22Rv1 (cell line): Measurements from ENCODE around the gene KRT28.

Experiments used
- H3K27ac ChIP-seq: fragments of 450-650 bp; 2 replicates; pipeline ENCODE4 v1.5.1; 2017
- ZFX ChIP-seq: fragments of 450-650 bp; IDR thresholded peaks from 2 replicates; pipeline ENCODE4 v1.6.1; 2017; ENCODE audit warnings: antibody characterized with exemption, borderline replicate concordance
- TF ChIP-seq, protein P1 (sequence below): fragments of 450-650 bp; IDR thresholded peaks from 2 replicates; pipeline ENCODE4 v1.5.1; 2017; ENCODE audit warnings: mild to moderate bottlenecking

The KRT28 gene

DNA sequence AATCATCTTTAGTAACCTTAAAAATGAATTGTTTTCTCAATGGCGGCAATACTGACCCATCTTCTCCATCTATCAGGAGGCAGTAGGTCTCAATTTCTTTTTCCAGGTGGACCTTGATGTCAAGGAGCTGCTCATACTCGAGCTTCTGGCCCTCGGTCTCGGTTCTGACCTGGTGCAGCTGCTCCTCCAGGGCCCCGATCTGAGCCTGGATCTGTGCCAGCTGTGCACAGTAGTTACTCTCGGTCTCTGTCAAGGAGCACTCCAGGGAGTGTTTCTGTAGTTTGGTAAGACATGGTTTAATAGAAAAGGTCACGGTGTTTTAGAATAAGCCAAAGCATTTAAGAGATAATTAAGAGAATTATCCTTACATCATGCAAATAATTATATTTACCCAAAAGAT is 22.3 kb downstream of the KRT28 start:
- TF ChIP-seq, protein P1, sequence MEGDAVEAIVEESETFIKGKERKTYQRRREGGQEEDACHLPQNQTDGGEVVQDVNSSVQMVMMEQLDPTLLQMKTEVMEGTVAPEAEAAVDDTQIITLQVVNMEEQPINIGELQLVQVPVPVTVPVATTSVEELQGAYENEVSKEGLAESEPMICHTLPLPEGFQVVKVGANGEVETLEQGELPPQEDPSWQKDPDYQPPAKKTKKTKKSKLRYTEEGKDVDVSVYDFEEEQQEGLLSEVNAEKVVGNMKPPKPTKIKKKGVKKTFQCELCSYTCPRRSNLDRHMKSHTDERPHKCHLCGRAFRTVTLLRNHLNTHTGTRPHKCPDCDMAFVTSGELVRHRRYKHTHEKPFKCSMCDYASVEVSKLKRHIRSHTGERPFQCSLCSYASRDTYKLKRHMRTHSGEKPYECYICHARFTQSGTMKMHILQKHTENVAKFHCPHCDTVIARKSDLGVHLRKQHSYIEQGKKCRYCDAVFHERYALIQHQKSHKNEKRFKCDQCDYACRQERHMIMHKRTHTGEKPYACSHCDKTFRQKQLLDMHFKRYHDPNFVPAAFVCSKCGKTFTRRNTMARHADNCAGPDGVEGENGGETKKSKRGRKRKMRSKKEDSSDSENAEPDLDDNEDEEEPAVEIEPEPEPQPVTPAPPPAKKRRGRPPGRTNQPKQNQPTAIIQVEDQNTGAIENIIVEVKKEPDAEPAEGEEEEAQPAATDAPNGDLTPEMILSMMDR, result no peak
- no peak for TF ChIP-seq ZFX
- no peak overlapping the region for H3K27ac ChIP-seq

DNA sequence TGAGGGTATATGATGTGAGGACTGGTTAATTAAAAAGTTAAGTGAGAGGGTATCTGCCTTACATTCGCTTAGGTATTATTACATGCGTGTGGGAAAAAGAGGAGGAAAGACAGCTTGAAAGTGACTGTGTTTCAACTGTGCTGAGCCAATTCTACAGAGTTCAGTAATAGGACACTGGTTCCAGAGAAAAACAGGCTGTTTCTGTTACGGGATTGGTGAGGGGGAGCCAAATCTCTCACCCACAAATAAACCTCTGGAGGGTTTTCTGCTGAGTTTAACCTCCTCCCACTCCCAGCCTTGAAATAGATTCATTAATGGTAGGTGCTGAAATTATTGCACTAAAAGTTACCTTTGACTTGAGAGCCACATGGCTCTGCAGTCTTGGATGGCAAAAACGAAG is 23.8 kb downstream of the KRT28 start:
- H3K27ac ChIP-seq, result no peak overlapping the region
- no peak for TF ChIP-seq ZFX
- TF ChIP-seq, protein P1, result no peak

DNA sequence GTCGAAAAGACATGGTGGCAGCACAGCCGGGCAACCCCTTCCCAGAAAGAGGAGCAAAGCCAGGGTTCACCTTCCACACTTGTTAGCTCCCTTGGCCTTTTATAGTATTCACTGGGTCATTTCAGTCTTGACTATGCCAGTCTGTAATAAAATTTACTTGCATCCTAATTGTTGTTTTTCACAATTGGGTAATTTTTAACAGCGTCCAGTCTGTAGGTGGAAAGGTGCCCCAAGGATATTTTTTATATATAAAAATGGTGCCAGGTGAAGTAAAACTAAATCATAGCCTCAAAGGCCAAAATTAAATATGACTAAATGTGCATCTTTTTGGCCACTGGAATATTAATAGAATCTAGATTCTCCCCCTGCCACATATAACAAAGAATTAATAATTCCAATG is 27.7 kb downstream of the KRT28 start, which contains the start of gene KRT26:
Gene KRT26 (minus strand): TSS at position 101 of the 400 bp plus-strand sequence. CDS start 88 bp downstream, at position 13.
- no peak within 1 kb of the TSS for H3K27ac ChIP-seq

DNA sequence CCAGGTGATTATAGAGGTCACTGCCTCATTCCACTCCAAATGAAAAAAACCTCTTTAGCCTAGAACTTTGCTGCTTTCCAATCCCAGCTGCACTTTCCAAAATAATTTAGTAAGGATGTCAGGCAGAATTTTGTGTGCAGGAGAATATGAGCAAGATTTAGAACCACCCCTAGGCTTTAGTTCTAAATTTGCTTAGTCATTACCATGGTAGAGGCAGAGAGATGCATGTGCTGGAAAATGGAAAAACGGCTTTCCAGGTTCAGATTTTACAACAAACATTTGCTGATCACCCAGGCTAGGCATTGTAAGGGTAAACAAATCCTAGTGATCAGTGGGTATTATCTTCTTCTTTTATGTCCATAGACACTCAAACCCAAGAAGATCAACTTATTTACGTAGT is 34.1 kb downstream of the KRT28 start:
- TF ChIP-seq, protein P1, result no peak
- no peak for TF ChIP-seq ZFX
- H3K27ac ChIP-seq, result no peak overlapping the region

More for the DNA sequence above, 27.7 kb downstream of the KRT28 start, which contains the start of gene KRT26:
- no peak for TF ChIP-seq ZFX
- TF ChIP-seq, protein P1, result no peak

DNA sequence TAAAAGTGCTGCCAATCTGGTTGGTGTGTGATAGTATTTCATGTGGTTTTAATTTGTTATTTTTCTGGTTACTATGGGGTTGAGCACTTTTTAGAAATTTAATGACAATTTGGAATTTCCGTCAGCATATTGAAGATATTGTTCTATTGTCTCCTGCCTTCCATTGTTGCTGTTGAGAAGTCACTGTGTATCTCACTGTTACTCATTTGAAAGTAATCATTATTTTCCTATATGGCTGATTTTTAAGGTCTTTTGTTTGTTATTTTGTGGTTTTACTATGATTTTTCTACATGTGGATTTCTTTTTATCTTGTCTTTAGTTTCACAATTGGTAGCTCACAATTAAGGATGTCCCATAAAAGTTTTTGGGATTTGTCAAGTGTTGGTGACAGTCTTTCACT is 36.0 kb downstream of the KRT28 start:
- TF ChIP-seq ZFX, result no peak
- TF ChIP-seq, protein P1, result no peak
- no peak overlapping the region for H3K27ac ChIP-seq

DNA sequence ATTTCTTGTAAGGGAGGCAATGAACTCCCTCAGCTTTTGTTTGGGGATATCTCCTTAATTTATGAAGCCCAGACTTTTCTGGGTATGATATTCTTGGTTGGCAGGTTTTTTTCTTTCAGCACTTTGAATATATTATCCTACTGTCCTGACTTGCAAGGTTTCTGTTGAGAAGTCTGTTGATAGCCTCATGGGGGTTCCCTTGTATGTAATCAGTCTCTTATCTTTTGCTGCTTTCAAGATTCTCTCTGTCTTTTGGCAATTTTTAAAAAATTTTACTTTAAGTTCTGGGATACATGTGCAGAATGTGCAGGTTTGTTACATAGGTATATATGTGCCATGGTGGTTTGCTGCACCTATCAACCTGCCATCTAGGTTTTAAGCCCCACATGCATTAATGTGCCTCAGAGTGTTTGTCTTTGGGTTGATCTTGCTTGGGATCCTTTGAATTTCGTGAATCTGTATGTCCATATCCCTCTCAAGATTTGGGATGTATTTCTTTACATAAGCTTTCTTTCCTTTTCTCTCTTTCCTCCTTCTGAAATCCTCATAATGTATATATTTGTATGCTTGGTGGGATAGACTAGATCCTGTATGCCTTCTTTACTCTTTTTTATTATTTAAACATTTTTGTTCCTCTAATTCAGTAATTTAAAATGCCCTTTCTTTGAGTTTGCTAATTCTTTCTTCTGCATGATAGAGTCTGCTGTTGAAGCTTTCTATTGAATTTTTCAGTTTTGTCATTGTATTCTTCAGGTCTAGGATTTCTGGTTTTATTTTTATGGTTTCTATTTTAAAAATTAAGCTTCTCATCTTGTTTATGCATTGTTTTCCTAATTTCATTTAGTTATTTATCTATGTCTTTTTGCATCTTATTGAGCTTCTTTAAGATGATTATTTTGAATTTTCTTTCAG is 39.4 kb downstream of the KRT28 start:
- no peak overlapping the region for H3K27ac ChIP-seq
- TF ChIP-seq, protein P1, result no peak
- no peak for TF ChIP-seq ZFX

DNA sequence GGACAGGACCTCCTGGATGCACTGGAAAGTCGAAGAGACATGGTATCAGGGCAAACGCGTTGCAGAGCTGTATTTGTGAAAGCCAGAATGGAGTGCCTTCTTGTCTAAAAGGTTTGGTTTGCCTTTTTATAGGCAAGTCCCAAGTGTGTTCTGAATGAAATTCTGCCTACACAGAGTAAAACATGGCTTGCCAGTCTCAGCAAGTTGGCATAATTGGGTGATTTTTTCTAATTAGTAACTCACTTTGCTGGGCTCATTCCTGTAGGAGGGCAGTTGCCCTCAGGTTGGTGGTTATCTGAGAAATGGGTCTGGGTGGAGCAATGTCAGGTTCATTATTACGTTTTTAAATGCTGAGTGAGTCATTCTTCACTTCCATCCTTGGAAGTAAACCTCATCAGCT is 44.5 kb downstream of the KRT28 start, which contains the start of gene KRT25:
Gene KRT25 (minus strand): TSS at position 101 of the 400 bp plus-strand sequence. CDS start 60 bp downstream, at position 41.
- TF ChIP-seq ZFX, result no peak
- TF ChIP-seq, protein P1, result no peak
- no peak within 1 kb of the TSS for H3K27ac ChIP-seq
